Activated T-cell treated with anti-CD3 and anti-CD28 coated beads, Interleukin-2, amount 50 U/mL, for 48 hours (primary cell): Measurements from ENCODE around the gene CACNA1B.
A peak's percentile ranks its signal among the peaks of the same experiment; 100 is the strongest.

Experiments
- DNase-seq, 2 experiments: peaks; one replicate each; pipeline ENCODE4 v3.0.0-alpha.2; 2020

Gene CACNA1B

GRCh38 chr9:138061631-138062030, 184.0 kb downstream of the CACNA1B start:
- DNase-seq = no peak

GRCh38 chr9:138062196-138062595, 184.6 kb downstream of the CACNA1B start:
- no peak for DNase-seq

GRCh38 chr9:138063033-138063432, 185.5 kb downstream of the CACNA1B start:
- DNase-seq = no peak

- no peak for DNase-seq
These were observed 186.2 kb downstream of the CACNA1B start for GRCh38 chr9:138063785-138064184.

GRCh38 chr9:138064547-138064946, 187.0 kb downstream of the CACNA1B start:
- DNase-seq = no peak

GRCh38 chr9:138065287-138065686, 187.7 kb downstream of the CACNA1B start:
- DNase-seq = no peak

- DNase-seq = no peak
These were observed 188.5 kb downstream of the CACNA1B start for GRCh38 chr9:138066049-138066448.

- no peak for DNase-seq
These were observed 190.2 kb downstream of the CACNA1B start for GRCh38 chr9:138067613-138068367.

GRCh38 chr9:138068601-138069035, 191.0 kb downstream of the CACNA1B start:
- peak in 1 of 2 experiments; percentile 11 for DNase-seq

GRCh38 chr9:138069731-138070456, 192.3 kb downstream of the CACNA1B start:
- DNase-seq = peak in 1 of 2 experiments; percentile 8

GRCh38 chr9:138070815-138071214, 193.2 kb downstream of the CACNA1B start:
- DNase-seq = no peak

- no peak for DNase-seq
These were observed 193.7 kb downstream of the CACNA1B start for GRCh38 chr9:138071292-138071691.

GRCh38 chr9:138071731-138072130, 194.1 kb downstream of the CACNA1B start:
- DNase-seq = peak in 1 of 2 experiments; percentile 2

GRCh38 chr9:138072161-138072842, 194.7 kb downstream of the CACNA1B start:
- no peak for DNase-seq

GRCh38 chr9:138072897-138073296, 195.3 kb downstream of the CACNA1B start:
- no peak for DNase-seq

- DNase-seq = peak in 1 of 2 experiments; percentile 10
These were observed 195.8 kb downstream of the CACNA1B start for GRCh38 chr9:138073408-138073807.

GRCh38 chr9:138073808-138074207, 196.2 kb downstream of the CACNA1B start:
- DNase-seq = no peak

- DNase-seq = peak in 1 of 2 experiments; percentile 4
These were observed 196.9 kb downstream of the CACNA1B start for GRCh38 chr9:138074516-138074915.

GRCh38 chr9:138075496-138075895, 197.9 kb downstream of the CACNA1B start:
- DNase-seq = peak in 1 of 2 experiments; percentile 7

GRCh38 chr9:138075961-138076649, 198.5 kb downstream of the CACNA1B start:
- DNase-seq = peak in 1 of 2 experiments; percentile 6

- DNase-seq = no peak
These were observed 199.0 kb downstream of the CACNA1B start for GRCh38 chr9:138076650-138077009.

- no peak for DNase-seq
These were observed 199.5 kb downstream of the CACNA1B start for GRCh38 chr9:138077126-138077525.
